NOMO-1 treated with dmso at 0.1 percent for 144 hours (cell line): ENCODE results near the gene KAZALD1.
"Not testable (repeated sequence)": the region's sequence is repeated elsewhere in the genome, so short reads cannot be mapped to it uniquely, and the experiment has no call there.

Experiments
- DNase-seq: peaks from one replicate; lab custom pipeline; 2025; ENCODE audit not compliant: unreplicated experiment; lab: John Stamatoyannopoulos, UW

Gene KAZALD1

GRCh38 chr10:101029520-101030295 is 32.1 kb upstream of the KAZALD1 start:
- DNase-seq: no peak

- no peak for DNase-seq
Measured at GRCh38 chr10:101030496-101031127, 31.2 kb upstream of the KAZALD1 start.

- peak; percentile 92 for DNase-seq
Measured at GRCh38 chr10:101031128-101031795, 30.5 kb upstream of the KAZALD1 start, which contains the start of the genes PDZD7 and SFXN3. TSS of gene PDZD7 (minus strand) at chr10:101031129. CDS start at chr10:101030219, 910 bp downstream. TSS of gene SFXN3 (plus strand) at chr10:101031234. CDS start at chr10:101034695, 3,461 bp downstream.

GRCh38 chr10:101031796-101032636 is 29.8 kb upstream of the KAZALD1 start:
- peak; percentile 13 for DNase-seq

- DNase-seq: no peak
Measured at GRCh38 chr10:101032637-101033224, 29.1 kb upstream of the KAZALD1 start.

- no peak for DNase-seq
Measured at GRCh38 chr10:101033276-101033675, 28.5 kb upstream of the KAZALD1 start.

GRCh38 chr10:101034404-101034803 is 27.4 kb upstream of the KAZALD1 start:
- not testable (repeated sequence) for DNase-seq

- no peak for DNase-seq
Measured at GRCh38 chr10:101035314-101035713, 26.5 kb upstream of the KAZALD1 start.

- no peak for DNase-seq
Measured at GRCh38 chr10:101035916-101036702, 25.7 kb upstream of the KAZALD1 start.

- no peak for DNase-seq
Measured at GRCh38 chr10:101036726-101037125, 25.1 kb upstream of the KAZALD1 start.

GRCh38 chr10:101038484-101038883 is 23.3 kb upstream of the KAZALD1 start:
- no peak for DNase-seq

GRCh38 chr10:101040061-101040460 is 21.7 kb upstream of the KAZALD1 start:
- no peak for DNase-seq

GRCh38 chr10:101040851-101041250 is 20.9 kb upstream of the KAZALD1 start:
- no peak for DNase-seq

- DNase-seq: peak; percentile 56
Measured at GRCh38 chr10:101041252-101041761, 20.5 kb upstream of the KAZALD1 start.

GRCh38 chr10:101042118-101042517 is 19.7 kb upstream of the KAZALD1 start:
- DNase-seq: no peak

- peak; percentile 92 for DNase-seq
Measured at GRCh38 chr10:101042667-101043362, 19.0 kb upstream of the KAZALD1 start.

- no peak for DNase-seq
Measured at GRCh38 chr10:101043363-101043707, 18.5 kb upstream of the KAZALD1 start.

GRCh38 chr10:101044117-101044516 is 17.7 kb upstream of the KAZALD1 start:
- no peak for DNase-seq
